Measurements from ENCODE around the gene SEL1L3.

The SEL1L3 gene

GRCh38 chr4:25749150-25749794 is 113.5 kb downstream of the SEL1L3 start:
- H3K36me3 ChIP-seq = no peaks in the 10 kb centered on the region
- H3K9me3 ChIP-seq = no peaks in the 10 kb centered on the region
- H3K4me2 ChIP-seq = peak overlapping the region; percentile 93
- H3K27ac ChIP-seq = peak overlapping the region; percentile 63; the same call in 1 of the 2 replicates
- peaks cover 54% of the 10 kb centered on the region for H3K4me1 ChIP-seq
- H4K20me1 ChIP-seq = peaks cover 8% of the 10 kb centered on the region; the same call in 1 of the 2 replicates
- TF ChIP-seq Cebpa-rat (IDR thresholded peaks at IDR 0.05) = no peak
- no peak overlapping the region for H3K4me3 ChIP-seq
- H3K27me3 ChIP-seq = no peaks in the 10 kb centered on the region
- H3K9ac ChIP-seq = no peak overlapping the region

- no peak for TF ChIP-seq Cebpa-rat (IDR thresholded peaks at IDR 0.05)
- Histone ChIP-seq H3K4me3 (no peak overlapping the region), H3K4me2 (no peak overlapping the region), H3K27ac (no peak overlapping the region), H3K36me3 (no peaks in the 10 kb centered on the region), H3K4me1 (peaks cover 9% of the 10 kb centered on the region), H3K27me3 (no peaks in the 10 kb centered on the region), H3K9me3 (no peaks in the 10 kb centered on the region), H3K9ac (no peak overlapping the region), H4K20me1 (no peaks in the 10 kb centered on the region)
Measured at GRCh38 chr4:25743971-25744370, 118.8 kb downstream of the SEL1L3 start.

GRCh38 chr4:25729564-25729963 is 133.2 kb downstream of the SEL1L3 start:
- no peak overlapping the region for H3K4me3 ChIP-seq
- H3K36me3 ChIP-seq = no peaks in the 10 kb centered on the region
- H4K20me1 ChIP-seq = no peaks in the 10 kb centered on the region
- peaks cover 45% of the 10 kb centered on the region for H3K4me1 ChIP-seq
- peaks cover 5% of the 10 kb centered on the region; the same call in 1 of the 2 replicates for H3K9me3 ChIP-seq
- H3K4me2 ChIP-seq = peak overlapping the region; percentile 66
- no peak overlapping the region for H3K27ac ChIP-seq
- no peak overlapping the region for H3K9ac ChIP-seq
- no peak for TF ChIP-seq Cebpa-rat (IDR thresholded peaks at IDR 0.05)
- no peaks in the 10 kb centered on the region for H3K27me3 ChIP-seq

- TF ChIP-seq Cebpa-rat (IDR thresholded peaks at IDR 0.05) = no peak
- peak overlapping the region; percentile 28; the same call in 1 of the 2 replicates for H3K27ac ChIP-seq
- H3K36me3 ChIP-seq = no peaks in the 10 kb centered on the region
- peaks cover 5% of the 10 kb centered on the region; the same call in 1 of the 2 replicates for H3K9me3 ChIP-seq
- H3K4me1 ChIP-seq = peaks cover 45% of the 10 kb centered on the region
- no peak overlapping the region for H3K9ac ChIP-seq
- H3K4me3 ChIP-seq = no peak overlapping the region
- H3K27me3 ChIP-seq = no peaks in the 10 kb centered on the region
- no peaks in the 10 kb centered on the region for H4K20me1 ChIP-seq
- peak overlapping the region; percentile 66 for H3K4me2 ChIP-seq
Measured at GRCh38 chr4:25728886-25729285, 133.9 kb downstream of the SEL1L3 start.

- no peak for TF ChIP-seq Cebpa-rat (IDR thresholded peaks at IDR 0.05)
- Histone ChIP-seq H3K4me2 (peak overlapping the region; percentile 66), H3K9me3 (peaks cover 5% of the 10 kb centered on the region; the same call in 1 of the 2 replicates), H3K36me3 (no peaks in the 10 kb centered on the region), H3K4me3 (no peak overlapping the region), H4K20me1 (no peaks in the 10 kb centered on the region), H3K4me1 (peaks cover 45% of the 10 kb centered on the region), H3K27me3 (no peaks in the 10 kb centered on the region), H3K27ac (peak overlapping the region; percentile 28; the same call in 1 of the 2 replicates), H3K9ac (no peak overlapping the region)
Measured at GRCh38 chr4:25727711-25728493, 134.9 kb downstream of the SEL1L3 start.

GRCh38 chr4:25725870-25726269 is 136.9 kb downstream of the SEL1L3 start:
- no peak for TF ChIP-seq Cebpa-rat (IDR thresholded peaks at IDR 0.05)
- no peaks in the 10 kb centered on the region for H4K20me1 ChIP-seq
- H3K9ac ChIP-seq = no peak overlapping the region
- no peak overlapping the region for H3K4me3 ChIP-seq
- no peak overlapping the region for H3K27ac ChIP-seq
- peaks cover 5% of the 10 kb centered on the region; the same call in 1 of the 2 replicates for H3K9me3 ChIP-seq
- no peaks in the 10 kb centered on the region for H3K36me3 ChIP-seq
- no peaks in the 10 kb centered on the region for H3K27me3 ChIP-seq
- H3K4me1 ChIP-seq = peaks cover 44% of the 10 kb centered on the region
- no peak overlapping the region for H3K4me2 ChIP-seq

GRCh38 chr4:25723409-25723808 is 139.4 kb downstream of the SEL1L3 start:
- Histone ChIP-seq H3K9me3 (peaks cover 5% of the 10 kb centered on the region; the same call in 1 of the 2 replicates), H4K20me1 (no peaks in the 10 kb centered on the region), H3K36me3 (no peaks in the 10 kb centered on the region), H3K27me3 (no peaks in the 10 kb centered on the region), H3K4me3 (no peak overlapping the region), H3K27ac (no peak overlapping the region), H3K9ac (no peak overlapping the region), H3K4me1 (peaks cover 20% of the 10 kb centered on the region), H3K4me2 (no peak overlapping the region)
- TF ChIP-seq Cebpa-rat (IDR thresholded peaks at IDR 0.05) = no peak

- no peak overlapping the region for H3K4me3 ChIP-seq
- peaks cover 5% of the 10 kb centered on the region; the same call in 1 of the 2 replicates for H3K9me3 ChIP-seq
- H4K20me1 ChIP-seq = no peaks in the 10 kb centered on the region
- peaks cover 15% of the 10 kb centered on the region for H3K4me1 ChIP-seq
- TF ChIP-seq Cebpa-rat (IDR thresholded peaks at IDR 0.05) = no peak
- no peaks in the 10 kb centered on the region for H3K27me3 ChIP-seq
- no peak overlapping the region for H3K9ac ChIP-seq
- no peaks in the 10 kb centered on the region for H3K36me3 ChIP-seq
- H3K4me2 ChIP-seq = no peak overlapping the region
- H3K27ac ChIP-seq = no peak overlapping the region
Measured at GRCh38 chr4:25722964-25723363, 139.8 kb downstream of the SEL1L3 start.

GRCh38 chr4:25713812-25714211 is 149.0 kb downstream of the SEL1L3 start:
- H3K27me3 ChIP-seq = no peaks in the 10 kb centered on the region
- no peaks in the 10 kb centered on the region for H4K20me1 ChIP-seq
- peaks cover under 1% of the 10 kb centered on the region; the same call in 1 of the 2 replicates for H3K9me3 ChIP-seq
- no peaks in the 10 kb centered on the region for H3K4me1 ChIP-seq
- H3K9ac ChIP-seq = no peak overlapping the region
- no peak overlapping the region for H3K27ac ChIP-seq
- TF ChIP-seq Cebpa-rat (IDR thresholded peaks at IDR 0.05) = no peak
- no peaks in the 10 kb centered on the region for H3K36me3 ChIP-seq
- no peak overlapping the region for H3K4me3 ChIP-seq
- H3K4me2 ChIP-seq = no peak overlapping the region

- TF ChIP-seq Cebpa-rat (IDR thresholded peaks at IDR 0.05) = no peak
- no peak overlapping the region for H3K4me3 ChIP-seq
- H3K36me3 ChIP-seq = no peaks in the 10 kb centered on the region
- no peaks in the 10 kb centered on the region for H3K27me3 ChIP-seq
- H3K4me1 ChIP-seq = no peaks in the 10 kb centered on the region
- peaks cover 4% of the 10 kb centered on the region; the same call in 1 of the 2 replicates for H3K9me3 ChIP-seq
- no peak overlapping the region for H3K9ac ChIP-seq
- no peak overlapping the region for H3K4me2 ChIP-seq
- H4K20me1 ChIP-seq = no peaks in the 10 kb centered on the region
- no peak overlapping the region for H3K27ac ChIP-seq
Measured at GRCh38 chr4:25712611-25713010, 150.2 kb downstream of the SEL1L3 start.
